B cell (primary cell): ENCODE data around the gene GIMAP5. TPM values are rescaled to one million over a fixed set of nuclear protein-coding genes. Genes with fewer than 3 reads are reported as not detected.
A peak's percentile ranks its signal among the peaks of the same experiment; 100 is the strongest.

Experiments
- ATAC-seq: fragments of 200-7000 bp; cut with Tn5 transposase; one replicate; pipeline ENCODE4 v1.10.0; 2021; ENCODE audit warnings: low read depth, mild to moderate bottlenecking, moderate number of reproducible peaks, moderate library complexity
- CTCF ChIA-PET: fragments of 350-600 bp; sonication (Branson Sonifier 250); formaldehyde crosslinking; loops from one replicate; lab custom pipeline; 2021; ENCODE audit warnings: antibody characterized with exemption, inconsistent platforms; lab: Charles Lee
- POLR2A ChIA-PET: fragments of 350-600 bp; sonication (Branson Sonifier 250); formaldehyde crosslinking; loops from one replicate; lab custom pipeline; 2021; ENCODE audit warnings: antibody characterized with exemption; lab: Charles Lee
- DNase-seq: peaks from one replicate; pipeline ENCODE4 v3.0.0; 2013
- H2AFZ ChIP-seq: 2 replicates; pipeline ENCODE4 v1.6.1; 2012; ENCODE audit warnings: mild to moderate bottlenecking, low read depth, low read length; ENCODE audit not compliant: insufficient read depth, poor library complexity, severe bottlenecking
- H3K27ac ChIP-seq, 2 donors: 1 replicate in 1 of 2; 2 replicates in 1 of 2; pipeline ENCODE4 v1.5.1; 2012 to 2013; ENCODE audit warnings: low read length in 2 of 2, mild to moderate bottlenecking in 2 of 2, moderate library complexity in 1 of 2
- H3K27me3 ChIP-seq, 4 experiments: fragments of 200-600 bp in 1 of 4; sonication (generic) in 1 of 4; replicated peaks in 1 of 4; 1 replicate in 2 of 4; 2 replicates in 2 of 4; pipeline versions ENCODE4 v1.6.1 to v1.7.0; 2013 to 2016; ENCODE audit warnings: low read length in 3 of 4, mild to moderate bottlenecking in 2 of 4, mixed read lengths in 1 of 4, moderate library complexity in 1 of 4; ENCODE audit not compliant: insufficient read depth in 4 of 4, control insufficient read depth in 3 of 4; ENCODE audit errors: control extremely low read depth in 1 of 4
- H3K36me3 ChIP-seq, 2 experiments: replicated peaks in 1 of 2; 1 replicate in 1 of 2; 2 replicates in 1 of 2; pipeline versions ENCODE4 v1.6.1 to v1.7.1; 2013; ENCODE audit warnings: low read length in 1 of 2; ENCODE audit not compliant: insufficient read depth in 2 of 2, control insufficient read depth in 1 of 2; ENCODE audit errors: control extremely low read depth in 1 of 2, extremely low read depth in 1 of 2
- H3K4me1 ChIP-seq, 2 donors: fragments of 200-600 bp in 1 of 2; sonication (generic) in 1 of 2; 1 replicate in 1 of 2; 2 replicates in 1 of 2; pipeline versions ENCODE4 v1.5.1 to v1.6.1; 2013 to 2017; ENCODE audit warnings: low read length in 2 of 2; ENCODE audit not compliant: control insufficient read depth in 2 of 2, insufficient read depth in 2 of 2
- H3K4me2 ChIP-seq: replicated peaks from 2 replicates; pipeline ENCODE3; 2012; ENCODE audit warnings: mild to moderate bottlenecking, low read depth, low read length; ENCODE audit not compliant: poor library complexity, severe bottlenecking
- H3K4me3 ChIP-seq, 5 experiments: fragments of 200-600 bp in 1 of 5; sonication (generic) in 1 of 5; 1 replicate in 3 of 5; 2 replicates in 2 of 5; pipeline versions ENCODE4 v1.5.1 to v1.7.0; 2011 to 2016; ENCODE audit warnings: low read length in 4 of 5, mild to moderate bottlenecking in 4 of 5, low read depth in 2 of 5, control low read depth in 1 of 5, moderate library complexity in 1 of 5; ENCODE audit not compliant: insufficient read depth in 1 of 5; ENCODE audit errors: control extremely low read depth in 1 of 5, extremely low read depth in 1 of 5
- H3K79me2 ChIP-seq: fragments of 200-600 bp; sonication (generic); one replicate; pipeline ENCODE4 v1.6.0; 2016; ENCODE audit warnings: low read length; ENCODE audit not compliant: control insufficient read depth, insufficient read depth
- H3K9ac ChIP-seq: fragments of 200-600 bp; sonication (generic); 2 replicates; pipeline ENCODE4 v1.6.1; 2017; ENCODE audit warnings: mild to moderate bottlenecking, low read length, moderate library complexity
- H3K9me3 ChIP-seq, 3 donors: one replicate each; pipeline versions ENCODE4 v1.6.1 to v1.7.1; 2013; ENCODE audit warnings: low read length in 2 of 3; ENCODE audit not compliant: control insufficient read depth in 2 of 3, insufficient read depth in 1 of 3; ENCODE audit errors: control extremely low read depth in 1 of 3
- H4K20me1 ChIP-seq: 2 replicates; pipeline ENCODE4 v1.6.0; 2012; ENCODE audit warnings: mild to moderate bottlenecking, low read length; ENCODE audit not compliant: insufficient read depth, control insufficient read depth, poor library complexity, severe bottlenecking
- H3K27ac Mint-ChIP-seq: one replicate; pipeline ENCODE4 v1.8.0; 2021; ENCODE audit warnings: mixed read lengths
- H3K27me3 Mint-ChIP-seq: one replicate; pipeline ENCODE4 v1.8.0; 2021; ENCODE audit warnings: mixed read lengths
- H3K4me1 Mint-ChIP-seq: one replicate; pipeline ENCODE4 v1.8.0; 2021; ENCODE audit warnings: mixed read lengths
- H3K4me3 Mint-ChIP-seq: one replicate; pipeline ENCODE4 v1.8.0; 2021; ENCODE audit warnings: mixed read lengths
- H3K9me3 Mint-ChIP-seq: one replicate; pipeline ENCODE4 v1.8.0; 2022; ENCODE audit warnings: mixed read lengths; ENCODE audit not compliant: insufficient read depth
- CTCF ChIP-seq: fragments of 200-600 bp; IDR thresholded peaks from one replicate; pipeline ENCODE4 v1.8.0; 2022; ENCODE audit warnings: antibody characterized with exemption, mild to moderate bottlenecking
- EZH2 ChIP-seq: IDR thresholded peaks from 2 replicates; pipeline ENCODE4 v1.6.1; 2012; ENCODE audit warnings: borderline replicate concordance, low read depth, mild to moderate bottlenecking, moderate library complexity, low read length; ENCODE audit not compliant: insufficient read depth, poor library complexity, severe bottlenecking
- WGBS: methylation state at CpG from one replicate; pipeline ENCODE4 v1.1.5; 2013; ENCODE audit warnings: missing lambda C conversion rate; ENCODE audit not compliant: insufficient coverage; 5-methylcytosine and 5-hydroxymethylcytosine counted together
- intact Hi-C: fragments of 100-400 bp; cut with micrococcal nuclease; formaldehyde crosslinking; loops from one replicate; pipeline ENCODE4 v1.10.0; 2022
- polyA plus RNA-seq: library from polyadenylated mRNA; depleted of rRNA; stranded (reverse); fragments of >200 nt; gene quantifications from 2 replicates; pipeline ENCODE4 v1.2.3, GENCODE V29; 2012
- total RNA-seq, 2 donors: library from RNA; stranded (reverse); fragments of 120-200 nt in 1 of 2; gene quantifications; 1 replicate in 1 of 2; 2 replicates in 1 of 2; pipeline versions ENCODE4 v1.2.3 to v1.2.4, GENCODE V29; 2013 to 2022

The GIMAP5 gene
- total and polyA plus RNA-seq, 2 donors (not counting 1 experiment from before 2014, with no cell fraction given): 0.27 to 0.40 TPM

- ChIA-PET POLR2A (no interaction called here), CTCF (interaction anchor here (1.0 to 3.2 kb wide), 2 partner anchors 16 to 307 kb away, joined by 3 to 33 read pairs; partner anchors contain the start of gene GIMAP8)
- intact Hi-C loops: loop anchor here (5.0 kb wide), 1 partner anchor 469 kb away; no protein-coding TSS in a partner anchor
- DNase-seq (no peak), ATAC-seq (no peak)
- Mint-ChIP-seq H3K4me3 (no peak overlapping the region), H3K9me3 (no peaks in the 10 kb centered on the region), H3K27me3 (peaks cover 12% of the 10 kb centered on the region), H3K27ac (no peak overlapping the region), H3K4me1 (peaks cover 11% of the 10 kb centered on the region)
- no peak overlapping the region for H3K27ac ChIP-seq
- H2AFZ ChIP-seq: no peak overlapping the region
- no peaks in the 10 kb centered on the region for H3K36me3 ChIP-seq
- H3K4me3 ChIP-seq: no peak overlapping the region
- H3K27me3 ChIP-seq: peaks cover 0 to 4% (median 0%) of the 10 kb centered on the region in 4 experiments
- no peaks in the 10 kb centered on the region for H3K9me3 ChIP-seq
- no peaks in the 10 kb centered on the region for H4K20me1 ChIP-seq
- 77% methylated on average over 3 of the region's 3 CpGs for WGBS
- TF ChIP-seq CTCF: no peak
- no peak for TF ChIP-seq EZH2
- no peak overlapping the region for H3K9ac ChIP-seq
- peaks cover 10% of the 10 kb centered on the region in 2 donors for H3K4me1 ChIP-seq
- no peak overlapping the region for H3K4me2 ChIP-seq
- H3K79me2 ChIP-seq: no peaks in the 10 kb centered on the region
Observed at GRCh38 chr7:150756166-150756565, 18.9 kb downstream of the GIMAP5 start.

- H3K4me3 ChIP-seq: no peak overlapping the region
- no peaks in the 10 kb centered on the region for H3K9me3 ChIP-seq
- H4K20me1 ChIP-seq: no peaks in the 10 kb centered on the region
- ChIA-PET POLR2A (no interaction called here), CTCF (interaction anchor here (3.2 kb wide), 1 partner anchor 307 kb away, joined by 33 read pairs; the partner anchor contains the start of gene GIMAP8)
- H3K27me3 Mint-ChIP-seq: peaks cover 9% of the 10 kb centered on the region
- TF ChIP-seq EZH2 (no peak), CTCF (peak; percentile 19)
- DNase-seq (peak; percentile 19), ATAC-seq (no peak)
- H3K36me3 ChIP-seq: no peaks in the 10 kb centered on the region
- H3K27me3 ChIP-seq: peaks cover 0 to 4% (median 0%) of the 10 kb centered on the region in 4 experiments
- H3K4me2 ChIP-seq: no peak overlapping the region
- no peak overlapping the region for H3K4me3 Mint-ChIP-seq
- H3K9ac ChIP-seq: no peak overlapping the region
- intact Hi-C loops: loop anchor here (5.0 kb wide), 1 partner anchor 470 kb away; no protein-coding TSS in a partner anchor
- peaks cover 10% of the 10 kb centered on the region in 2 donors for H3K4me1 ChIP-seq
- H3K79me2 ChIP-seq: no peaks in the 10 kb centered on the region
- no peak overlapping the region for H3K27ac ChIP-seq
- peaks cover 2% of the 10 kb centered on the region for H3K9me3 Mint-ChIP-seq
- no peak overlapping the region for H2AFZ ChIP-seq
- no CpG with 5 or more reads among the region's 1 CpG for WGBS
- H3K27ac Mint-ChIP-seq: no peak overlapping the region
- peaks cover 11% of the 10 kb centered on the region for H3K4me1 Mint-ChIP-seq
Observed at GRCh38 chr7:150756858-150757257, 19.6 kb downstream of the GIMAP5 start.
